Bladder microvascular endothelial cell (primary cell): ENCODE data around the gene EEF1A2. TPM values are rescaled to one million over a fixed set of nuclear protein-coding genes. Genes with fewer than 3 reads are reported as not detected.

Source experiments
- total RNA-seq: library from RNA; depleted of rRNA; stranded (reverse); fragments of >200 nt; gene quantifications from 2 replicates; pipeline ENCODE4 v1.2.3, GENCODE V29; 2014

Gene EEF1A2
- 0.49 and 27.1 TPM in 2 replicates for total RNA-seq

DNA sequence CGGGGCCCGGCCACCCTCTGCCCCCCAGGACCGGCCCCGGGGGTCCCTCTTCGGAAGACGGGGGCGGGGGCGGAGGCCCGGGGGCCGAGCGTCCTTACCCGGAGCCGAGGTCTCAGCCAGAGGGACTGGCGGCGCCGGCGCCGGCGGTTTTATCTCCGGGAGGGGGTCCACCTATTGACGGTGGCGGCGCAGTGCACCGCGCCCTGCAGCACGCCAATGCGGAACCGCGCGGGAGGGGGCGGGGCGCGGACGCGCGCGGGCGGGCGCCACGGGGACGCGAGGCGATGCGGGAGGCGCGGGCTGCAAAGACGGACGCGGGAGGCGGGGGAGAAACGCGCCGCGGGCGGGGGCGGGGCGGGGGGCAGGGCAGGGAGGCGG is at the start of gene EEF1A2:
Gene EEF1A2, minus strand, starts transcription at position 124 of the 378 bp plus-strand sequence. CDS start 1,320 bp downstream, outside the sequence.

GRCh38 chr20:63547725-63548480 is 49.0 kb upstream of the EEF1A2 start, which contains the start of gene SRMS:
Gene SRMS, minus strand, starts transcription at chr20:63547749. Its CDS starts 286 bp downstream, at chr20:63547463.

GRCh38 chr20:63536997-63537524 is 38.2 kb upstream of the EEF1A2 start, which contains the start of gene PTK6:
Gene PTK6, minus strand, starts transcription at chr20:63537376. Its CDS starts 62 bp downstream, at chr20:63537314.

GRCh38 chr20:63520504-63520933 is 21.6 kb upstream of the EEF1A2 start, which contains the start of gene PPDPF:
Gene PPDPF, plus strand, starts transcription at chr20:63520765. Its CDS starts 544 bp downstream, at chr20:63521309.

GRCh38 chr20:63471981-63472831 is 26.7 kb downstream of the EEF1A2 start, which contains the start of gene KCNQ2:
Gene KCNQ2, minus strand, starts transcription at chr20:63472655. Its CDS starts 192 bp downstream, at chr20:63472463.

Other genes starting within 250 kb of the EEF1A2 start
- not detected in 2 replicates for gene NKAIN4, start 244.6 kb downstream of the EEF1A2 start, total RNA-seq
- 32.7 and 68.0 TPM in 2 replicates for gene ARFGAP1, start 226.3 kb downstream of the EEF1A2 start, total RNA-seq
- not detected in 2 replicates for gene COL20A1, start 205.9 kb downstream of the EEF1A2 start, total RNA-seq
- 0.06 TPM in 1 of 2 replicates, not detected in the other for gene CHRNA4, start 137.7 kb downstream of the EEF1A2 start, total RNA-seq
- gene KCNQ2, start 26.4 kb downstream of the EEF1A2 start, total RNA-seq, result not detected in 2 replicates
- 10.7 and 13.3 TPM in 2 replicates for gene PPDPF, start 21.7 kb upstream of the EEF1A2 start, total RNA-seq
- 0.13 TPM in 1 of 2 replicates, not detected in the other for gene PTK6, start 38.3 kb upstream of the EEF1A2 start, total RNA-seq
- not detected in 2 replicates for gene SRMS, start 48.7 kb upstream of the EEF1A2 start, total RNA-seq
- gene FNDC11, start 55.1 kb upstream of the EEF1A2 start, total RNA-seq, result 1.0 and 1.1 TPM in 2 replicates
- gene HELZ2, start 75.2 kb upstream of the EEF1A2 start, total RNA-seq, result 52.6 and 101 TPM in 2 replicates
- 7.4 and 12.5 TPM in 2 replicates for gene GMEB2, start 128.0 kb upstream of the EEF1A2 start, total RNA-seq
- 0.69 and 1.5 TPM in 2 replicates for gene STMN3, start 154.3 kb upstream of the EEF1A2 start, total RNA-seq
- gene RTEL1, start 159.2 kb upstream of the EEF1A2 start, total RNA-seq, result 8.3 and 14.5 TPM in 2 replicates
- 19.1 and 28.5 TPM in 2 replicates for gene TNFRSF6B, start 197.6 kb upstream of the EEF1A2 start, total RNA-seq
- gene ARFRP1, start 208.9 kb upstream of the EEF1A2 start, total RNA-seq, result 33.4 and 68.0 TPM in 2 replicates
- 16.4 and 23.8 TPM in 2 replicates for gene ZGPAT, start 209.0 kb upstream of the EEF1A2 start, total RNA-seq
- 1.9 and 3.2 TPM in 2 replicates for gene LIME1, start 237.6 kb upstream of the EEF1A2 start, total RNA-seq
- 8.0 and 8.6 TPM in 2 replicates for gene SLC2A4RG, start 240.7 kb upstream of the EEF1A2 start, total RNA-seq